Measurements from ENCODE around the gene CCDC61.

The CCDC61 gene

DNA sequence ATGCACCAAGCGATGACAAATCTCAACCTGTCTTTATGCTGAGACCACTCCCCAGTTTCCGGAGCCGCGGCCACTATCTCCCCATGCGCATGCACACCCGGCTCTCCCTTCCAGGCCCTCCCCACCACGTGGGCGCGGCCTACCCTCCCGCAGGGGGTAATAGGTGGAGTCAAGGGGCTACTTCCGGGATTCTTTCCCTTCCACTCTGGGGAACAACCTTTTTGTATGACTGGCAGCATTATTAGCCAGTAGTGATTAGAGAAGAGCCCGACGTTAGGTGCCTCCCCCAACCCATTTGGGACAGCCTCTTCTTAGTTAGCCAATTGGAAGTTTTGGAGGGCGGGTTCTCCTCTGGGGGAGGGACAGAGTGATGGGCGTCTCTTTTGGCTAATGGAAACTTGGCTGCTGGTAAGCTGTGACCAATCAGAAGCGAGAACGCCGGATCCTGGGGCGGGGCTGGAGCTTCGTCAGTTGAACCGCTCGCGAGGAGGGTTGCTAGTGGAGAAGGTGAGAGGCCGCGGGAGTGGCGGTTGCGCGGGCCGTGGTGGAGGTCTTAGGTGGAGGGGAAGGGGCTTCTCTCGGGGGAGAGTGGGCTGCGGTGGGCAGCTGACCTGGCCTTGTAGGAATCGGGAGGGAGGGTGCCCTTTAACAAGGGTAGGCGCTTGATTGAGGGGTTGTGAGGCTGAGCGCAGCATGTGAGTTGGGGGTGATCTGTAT, at the start of gene CCDC61:
CCDC61 (plus strand) TSS at position 470 of the 717 bp plus-strand sequence. CDS start 7,552 bp downstream, outside the sequence.
- peak; percentile 84 to 93 for DNase-seq (ENCODE audit: low read depth in 2 of 2)

- no peak for DNase-seq (ENCODE audit: low read depth in 2 of 2)
Observed at GRCh38 chr19:45947926-45948325, 47.3 kb upstream of the CCDC61 start.

GRCh38 chr19:45952341-45952685, 43.0 kb upstream of the CCDC61 start:
- no peak for DNase-seq (ENCODE audit: low read depth in 2 of 2)

DNA sequence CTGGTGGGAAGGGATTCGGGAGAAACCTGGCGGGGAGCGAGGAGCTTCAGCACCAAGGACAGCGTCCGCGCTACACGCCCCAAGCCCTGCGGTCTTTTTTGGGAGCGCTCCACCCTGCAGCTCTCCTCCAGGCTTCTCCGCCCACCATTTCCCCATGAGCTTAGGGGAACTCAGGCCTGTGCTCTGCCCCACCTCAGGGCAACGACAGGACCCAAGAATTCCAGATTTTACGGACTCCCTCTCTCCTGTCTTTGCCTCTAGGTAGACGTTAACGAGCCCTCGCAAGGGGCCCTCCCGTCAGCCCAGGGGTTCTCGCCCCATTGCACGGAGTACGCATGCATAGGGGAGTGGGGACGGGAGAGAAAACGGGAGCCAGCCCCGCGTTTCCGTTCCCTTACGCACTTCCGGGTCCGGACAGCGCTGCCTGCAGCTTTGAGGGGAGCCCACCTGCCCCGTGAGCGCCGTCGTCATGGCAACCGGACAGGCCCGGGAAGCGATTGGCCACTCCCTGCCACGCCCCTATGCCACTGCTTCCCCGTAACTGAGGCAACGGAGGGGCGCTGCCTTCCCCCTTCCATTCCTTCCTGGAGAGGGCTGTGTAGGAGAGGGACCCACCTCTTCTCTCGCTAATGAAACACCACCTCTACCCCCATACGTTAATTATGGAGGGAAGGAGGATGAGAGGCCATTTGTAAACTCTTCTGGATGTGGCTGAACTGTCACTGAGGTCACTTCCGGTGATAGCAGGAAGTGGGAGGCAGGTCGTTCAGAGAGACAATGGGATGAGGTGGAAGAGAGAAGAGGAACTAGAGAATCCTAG, 42.4 kb upstream of the CCDC61 start:
- DNase-seq (ENCODE audit: low read depth in 2 of 2), result no peak

DNA sequence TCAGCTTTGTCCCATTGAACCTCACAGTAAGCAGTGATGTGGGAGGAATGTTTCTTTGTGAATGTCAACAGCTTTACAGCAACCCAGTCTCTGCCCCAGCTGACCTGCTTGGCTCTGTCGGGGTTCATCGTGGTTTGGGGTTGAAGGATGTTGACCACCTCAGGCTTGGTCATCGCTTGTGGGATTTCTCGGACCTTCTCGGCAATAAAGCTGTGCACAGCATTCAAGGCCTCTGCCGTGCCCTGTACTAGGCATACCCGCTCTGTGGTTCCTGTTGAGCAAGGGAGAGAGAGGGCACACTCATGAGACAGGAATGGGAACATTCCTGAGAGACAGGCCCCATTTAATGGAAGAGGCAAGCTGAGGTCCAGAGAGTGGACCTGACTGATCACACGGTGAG, 41.6 kb upstream of the CCDC61 start:
- no peak for DNase-seq (ENCODE audit: low read depth in 2 of 2)

GRCh38 chr19:45954156-45954555, 41.1 kb upstream of the CCDC61 start:
- DNase-seq (ENCODE audit: low read depth in 2 of 2), result no peak

DNA sequence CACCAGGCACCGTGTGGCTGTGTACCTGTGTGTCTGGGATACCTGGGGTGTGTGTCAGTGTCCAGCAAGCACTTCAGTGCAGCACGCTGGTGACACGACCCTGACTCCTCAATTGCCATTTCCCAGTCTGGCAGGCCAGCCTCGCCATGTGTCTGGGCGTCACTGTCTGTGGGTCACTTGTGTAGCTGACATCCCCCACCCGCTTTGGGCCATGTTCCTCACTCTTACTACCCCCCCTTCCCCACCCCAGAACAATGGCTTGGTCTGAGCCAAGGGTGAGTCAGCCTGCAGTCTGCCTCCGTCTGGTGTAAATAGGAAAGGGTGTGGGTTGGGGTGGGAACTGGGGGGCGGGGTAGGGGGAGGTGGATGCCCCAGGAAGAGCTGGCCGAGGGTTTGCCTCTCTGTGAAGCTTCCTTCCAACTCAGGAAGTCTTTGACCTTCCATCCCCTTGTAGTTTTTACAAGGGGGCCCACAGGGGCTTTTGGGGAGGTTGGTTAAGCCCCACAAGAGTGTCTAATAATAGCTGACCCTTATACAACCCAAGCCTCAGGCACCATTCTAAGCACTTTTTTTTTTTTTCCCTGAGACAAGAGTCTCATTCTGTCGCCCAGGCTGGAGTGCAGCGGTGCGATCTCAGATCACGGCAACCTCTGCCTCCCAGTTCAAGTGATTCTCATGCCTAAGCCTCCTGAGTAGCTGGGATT, 39.2 kb upstream of the CCDC61 start:
- DNase-seq (ENCODE audit: low read depth in 2 of 2), result no peak

DNA sequence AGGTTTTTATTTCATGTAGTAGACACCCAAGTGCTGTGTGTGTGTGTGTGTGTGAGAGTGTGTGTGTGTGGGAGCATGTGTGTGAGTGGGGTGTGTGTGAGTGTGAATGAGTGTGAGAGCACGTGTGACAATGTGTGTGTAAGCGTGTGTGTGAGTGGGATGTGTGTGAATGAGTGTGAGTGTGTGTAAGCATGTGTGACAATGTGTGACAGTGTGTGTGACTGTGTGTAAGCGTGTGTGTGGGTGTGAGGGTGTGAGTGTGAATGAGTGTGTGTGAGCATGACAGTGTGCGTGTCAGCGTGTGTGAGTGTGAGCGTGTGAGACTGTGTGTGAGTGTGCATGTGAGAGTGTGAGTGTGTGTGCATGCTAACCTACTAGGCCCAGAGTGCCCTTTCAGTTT, 36.9 kb upstream of the CCDC61 start:
- no peak for DNase-seq (ENCODE audit: low read depth in 2 of 2)

DNA sequence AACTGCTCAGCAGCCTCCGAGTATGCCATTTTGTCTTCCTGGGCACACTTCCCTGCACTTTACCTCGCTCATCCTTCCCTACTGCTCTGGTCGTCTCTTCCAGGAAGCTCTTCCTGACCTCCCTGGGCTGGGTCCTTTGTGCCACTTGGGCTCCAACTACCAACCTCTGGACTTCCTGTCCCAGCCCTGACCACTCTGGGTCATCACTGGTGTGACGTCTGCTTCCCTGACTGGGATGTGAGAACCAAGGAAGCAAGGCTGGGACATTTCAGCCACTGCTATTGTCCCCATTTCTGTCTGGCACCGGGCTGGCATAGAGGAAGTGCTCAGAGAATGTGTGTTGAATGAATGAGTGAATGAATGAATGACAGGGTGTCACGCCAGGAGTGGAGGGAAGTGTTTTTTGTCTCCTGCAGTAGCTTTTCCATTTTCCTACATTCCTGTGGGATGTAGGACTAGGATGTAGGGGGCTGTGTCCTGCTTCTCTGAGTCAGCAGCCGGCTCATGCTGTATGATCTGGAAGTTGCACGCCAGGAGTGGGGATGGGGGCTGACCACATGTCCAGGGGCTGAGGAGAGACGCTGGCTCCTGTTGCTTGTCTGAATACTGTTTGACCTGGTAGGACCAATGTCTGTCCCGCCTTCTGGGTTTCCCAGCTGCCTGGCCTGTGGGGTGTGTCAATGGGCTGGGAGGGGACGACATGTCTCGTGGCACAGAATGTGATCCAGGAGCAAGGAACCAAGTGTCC, 36.3 kb upstream of the CCDC61 start:
- DNase-seq (ENCODE audit: low read depth in 2 of 2), result no peak

DNA sequence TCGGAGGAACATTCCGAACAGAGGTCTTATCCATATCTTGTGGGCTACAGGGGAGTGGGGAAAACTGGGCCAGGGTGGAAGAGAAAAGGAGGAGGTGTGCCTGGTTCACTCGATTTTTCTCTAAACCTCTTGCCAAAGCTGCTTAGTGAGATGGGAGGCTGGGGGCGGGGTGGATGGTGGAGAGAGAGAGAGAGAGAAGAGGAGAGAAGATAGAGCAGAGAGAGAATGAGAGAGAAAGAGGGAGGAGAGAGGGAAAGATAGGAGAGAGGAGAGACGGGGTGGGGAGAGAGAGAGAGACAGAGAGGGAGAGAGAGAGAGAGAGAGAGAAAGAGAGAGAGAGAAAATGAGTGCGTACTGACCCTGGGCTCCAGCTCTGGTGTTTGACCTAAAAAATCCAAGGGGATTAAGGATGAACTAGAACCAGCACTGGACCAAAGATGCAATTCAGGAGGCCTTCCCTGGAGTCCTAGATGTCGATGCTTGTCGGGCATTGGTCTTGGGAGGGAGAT, 35.7 kb upstream of the CCDC61 start:
- DNase-seq (ENCODE audit: low read depth in 2 of 2), result no peak

DNA sequence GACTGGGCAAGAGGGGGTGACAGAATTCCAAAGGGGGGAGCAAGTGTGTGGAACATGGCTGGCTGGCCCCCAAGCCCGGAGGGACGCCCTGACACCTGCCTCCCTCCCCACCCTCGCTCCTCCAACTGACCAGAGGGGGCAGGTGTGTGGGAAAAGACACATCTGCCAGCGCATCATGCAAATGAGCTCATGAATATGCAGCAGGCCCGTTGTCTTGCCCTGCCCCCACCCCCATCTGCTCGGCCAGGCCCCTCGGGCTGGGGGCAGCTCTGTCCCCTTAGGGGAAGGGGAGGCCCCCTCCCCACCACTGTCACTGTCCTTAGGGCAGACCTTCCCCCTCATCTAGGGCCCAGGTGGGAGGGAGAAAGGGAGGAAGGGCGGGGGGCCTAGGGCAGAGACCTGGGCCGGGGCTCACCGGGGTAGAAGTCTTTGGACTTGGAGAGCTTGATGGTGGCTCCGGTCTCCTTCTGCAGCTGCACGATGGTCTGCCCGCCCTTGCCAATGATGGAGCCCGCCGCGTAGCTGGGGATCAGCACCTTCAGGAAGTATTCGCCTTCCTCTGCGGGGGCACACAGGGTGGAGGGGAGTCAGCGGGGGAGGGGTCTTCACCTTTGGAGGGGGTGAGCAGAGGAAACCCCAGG, 34.6 kb upstream of the CCDC61 start:
- no peak for DNase-seq (ENCODE audit: low read depth in 2 of 2)

DNA sequence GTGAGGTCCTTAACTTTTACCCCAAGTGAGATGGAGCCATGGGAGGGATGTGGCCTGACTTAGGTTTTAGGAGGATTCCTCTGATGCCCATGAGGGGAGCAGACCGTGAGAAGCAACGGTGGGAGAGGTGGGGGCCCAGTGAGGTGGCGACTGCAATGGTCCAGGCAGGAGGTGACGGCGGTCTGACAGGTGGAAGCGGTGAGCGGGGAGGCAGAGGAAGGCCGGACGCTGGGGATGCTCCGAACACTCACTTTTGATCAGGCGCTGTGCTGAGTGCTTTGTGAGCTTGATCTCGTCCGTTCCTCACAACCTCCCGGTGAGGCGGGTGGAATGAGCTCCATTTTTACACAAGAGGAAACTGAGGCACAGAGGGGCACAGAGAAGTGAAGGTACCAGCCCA, 33.2 kb upstream of the CCDC61 start:
- no peak for DNase-seq (ENCODE audit: low read depth in 2 of 2)

- DNase-seq (ENCODE audit: low read depth in 2 of 2), result no peak
Observed at GRCh38 chr19:45967246-45967645, 28.0 kb upstream of the CCDC61 start.

DNA sequence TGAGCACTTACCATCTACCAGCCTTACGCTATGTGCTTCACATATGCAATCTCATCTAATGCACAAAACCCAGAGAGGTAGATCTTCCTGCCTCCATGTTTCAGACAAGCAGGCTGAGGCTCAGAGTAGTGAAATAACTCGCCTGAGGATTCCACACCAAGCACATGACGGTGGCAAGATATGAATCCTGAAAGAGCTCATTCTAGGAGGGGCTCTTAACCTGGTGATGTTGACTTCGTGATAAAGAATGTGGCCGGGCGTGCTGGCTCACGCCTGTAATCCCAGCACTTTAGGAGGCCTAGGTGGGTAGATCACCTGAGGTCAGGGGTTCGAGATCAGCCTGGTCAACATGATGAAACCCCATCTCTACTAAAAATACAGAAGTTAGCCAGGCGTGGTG, 26.6 kb upstream of the CCDC61 start:
- DNase-seq (ENCODE audit: low read depth in 2 of 2), result no peak

- DNase-seq (ENCODE audit: low read depth in 2 of 2), result no peak
Observed at GRCh38 chr19:45969676-45970075, 25.6 kb upstream of the CCDC61 start.

DNA sequence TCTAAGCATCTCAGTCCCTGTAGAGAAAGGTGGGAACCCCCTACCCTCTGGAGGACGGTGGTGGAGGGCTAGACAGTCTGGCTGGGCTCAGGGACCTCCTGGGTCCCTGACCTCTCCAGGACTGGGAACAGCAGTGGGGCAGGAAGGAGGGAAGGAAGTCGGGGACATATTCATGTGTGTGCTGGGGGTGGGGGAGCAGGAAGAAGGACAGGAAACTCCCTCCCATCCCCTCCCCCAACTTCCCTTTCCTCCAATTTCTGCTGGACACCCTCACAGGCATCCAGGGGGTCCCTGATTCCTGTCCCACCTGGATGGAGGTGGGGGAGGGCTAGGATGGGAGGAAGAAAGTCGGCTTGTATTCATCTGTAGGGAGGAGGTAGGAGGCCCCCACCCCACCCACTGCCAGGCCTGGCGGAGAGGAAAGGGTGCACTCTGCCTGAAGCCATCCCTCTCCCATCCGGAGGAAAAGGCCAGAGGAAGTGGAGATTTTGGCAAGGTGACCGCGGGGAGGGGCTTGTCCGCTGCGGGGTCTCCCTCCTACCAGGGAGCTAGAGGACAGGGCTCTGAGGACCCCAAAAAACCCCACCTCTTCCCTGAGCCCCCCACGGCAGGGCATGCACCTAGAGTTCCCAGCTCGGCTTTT, 23.9 kb upstream of the CCDC61 start:
- no peak for DNase-seq (ENCODE audit: low read depth in 2 of 2)

DNA sequence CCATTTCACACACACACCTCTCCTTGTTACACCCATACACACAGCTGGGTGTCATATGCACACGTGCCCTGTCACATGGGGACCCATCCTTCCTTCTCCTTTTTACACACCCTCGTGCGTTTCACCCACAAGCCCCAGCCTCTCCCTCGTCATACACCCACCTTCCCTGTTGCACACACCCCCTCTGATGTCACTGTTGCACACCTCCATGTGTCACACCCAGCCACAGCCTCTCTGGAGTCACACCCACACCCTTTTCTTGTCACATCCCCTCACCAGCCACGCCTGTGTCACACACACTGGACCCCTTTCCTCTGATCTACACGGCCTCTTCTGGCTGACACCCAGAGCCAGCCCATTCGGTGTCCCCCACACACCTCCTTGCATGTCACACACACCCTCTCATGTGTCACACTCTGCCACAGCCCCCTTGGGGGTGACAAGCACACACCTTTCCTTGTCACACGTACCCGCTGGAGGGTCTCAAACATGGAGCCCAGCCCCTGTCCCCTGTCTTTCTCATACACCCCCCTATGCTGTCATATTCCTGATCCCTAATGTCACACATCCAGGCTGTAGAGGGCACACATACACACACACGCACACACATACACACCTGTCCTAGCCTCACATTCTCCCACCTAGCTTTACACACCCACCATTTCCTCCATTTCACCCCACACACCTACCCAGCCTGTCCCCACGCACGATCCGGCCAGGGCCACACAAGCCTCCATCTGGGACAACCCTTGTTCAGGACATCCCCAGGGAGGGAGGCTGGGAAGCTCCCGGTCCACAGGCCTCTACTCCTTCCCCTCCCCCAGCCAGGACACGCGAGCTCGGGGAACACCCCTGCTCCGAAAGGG, 23.0 kb upstream of the CCDC61 start:
- DNase-seq (ENCODE audit: low read depth in 2 of 2), result peak in 1 of 2 donors; percentile 52

DNA sequence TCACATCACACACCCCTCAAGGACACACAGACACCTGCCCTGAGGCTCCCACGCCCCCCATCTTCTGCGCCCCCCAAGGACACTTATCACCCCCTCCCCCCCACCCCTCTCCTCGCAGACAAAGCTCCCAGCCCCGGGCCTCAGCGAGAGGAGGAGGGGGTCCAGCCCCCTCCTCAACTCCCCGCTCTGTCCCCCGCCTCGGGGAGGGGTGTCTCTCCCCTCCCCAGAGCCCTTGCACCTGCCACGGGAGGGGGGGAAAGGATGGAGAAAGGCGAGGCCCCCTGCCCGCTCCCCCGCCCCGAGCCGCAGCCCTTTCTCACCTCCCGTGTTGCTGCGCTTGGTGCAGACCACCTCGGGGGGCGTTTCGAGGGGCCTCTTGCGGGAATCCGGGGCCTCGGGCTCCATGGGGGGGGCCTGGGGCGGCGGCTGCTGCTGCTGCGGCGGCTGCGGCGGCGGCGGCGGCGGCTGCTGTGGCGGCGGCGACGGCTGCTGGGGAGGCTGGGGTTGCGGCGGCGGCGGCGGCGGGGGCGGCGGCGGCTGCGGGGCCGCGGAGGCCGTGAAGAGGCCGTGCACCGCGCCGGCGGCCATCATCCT, 22.2 kb upstream of the CCDC61 start:
- no peak for DNase-seq (ENCODE audit: low read depth in 2 of 2)

- DNase-seq (ENCODE audit: low read depth in 2 of 2), result no peak
Observed at GRCh38 chr19:45973553-45974338, 21.5 kb upstream of the CCDC61 start, which contains the start of gene NOVA2. Gene NOVA2 (minus strand): TSS chr19:45973865. CDS start chr19:45973351, 514 bp downstream.

All from stimulated activated CD8-positive, alpha-beta memory T cell treated with anti-CD3 and anti-CD28 coated beads, Interleukin-15, amount 100 ng/mL, for 4 hours (primary cell).